B cell (primary cell): ENCODE results near the gene DCST2. TPM values are rescaled to one million over a fixed set of nuclear protein-coding genes. Genes with fewer than 3 reads are reported as not detected.
"Not testable (repeated sequence)": the region's sequence is repeated elsewhere in the genome, so short reads cannot be mapped to it uniquely, and the experiment has no call there.

Source experiments
- ATAC-seq: fragments of 200-7000 bp; cut with Tn5 transposase; one replicate; pipeline ENCODE4 v1.10.0; 2021; ENCODE audit warnings: low read depth, mild to moderate bottlenecking, moderate number of reproducible peaks, moderate library complexity
- CTCF ChIA-PET: fragments of 350-600 bp; sonication (Branson Sonifier 250); formaldehyde crosslinking; loops from one replicate; lab custom pipeline; 2021; ENCODE audit warnings: antibody characterized with exemption, inconsistent platforms; lab: Charles Lee
- POLR2A ChIA-PET: fragments of 350-600 bp; sonication (Branson Sonifier 250); formaldehyde crosslinking; loops from one replicate; lab custom pipeline; 2021; ENCODE audit warnings: antibody characterized with exemption; lab: Charles Lee
- DNase-seq: peaks from one replicate; pipeline ENCODE4 v3.0.0; 2013
- H2AFZ ChIP-seq: 2 replicates; pipeline ENCODE4 v1.6.1; 2012; ENCODE audit warnings: mild to moderate bottlenecking, low read depth, low read length; ENCODE audit not compliant: insufficient read depth, poor library complexity, severe bottlenecking
- H3K27ac ChIP-seq, 2 donors: 1 replicate in 1 of 2; 2 replicates in 1 of 2; pipeline ENCODE4 v1.5.1; 2012 to 2013; ENCODE audit warnings: low read length in 2 of 2, mild to moderate bottlenecking in 2 of 2, moderate library complexity in 1 of 2
- H3K27me3 ChIP-seq, 4 experiments: fragments of 200-600 bp in 1 of 4; sonication (generic) in 1 of 4; replicated peaks in 1 of 4; 1 replicate in 2 of 4; 2 replicates in 2 of 4; pipeline versions ENCODE4 v1.6.1 to v1.7.0; 2013 to 2016; ENCODE audit warnings: low read length in 3 of 4, mild to moderate bottlenecking in 2 of 4, mixed read lengths in 1 of 4, moderate library complexity in 1 of 4; ENCODE audit not compliant: insufficient read depth in 4 of 4, control insufficient read depth in 3 of 4; ENCODE audit errors: control extremely low read depth in 1 of 4
- H3K36me3 ChIP-seq, 2 experiments: replicated peaks in 1 of 2; 1 replicate in 1 of 2; 2 replicates in 1 of 2; pipeline versions ENCODE4 v1.6.1 to v1.7.1; 2013; ENCODE audit warnings: low read length in 1 of 2; ENCODE audit not compliant: insufficient read depth in 2 of 2, control insufficient read depth in 1 of 2; ENCODE audit errors: control extremely low read depth in 1 of 2, extremely low read depth in 1 of 2
- H3K4me1 ChIP-seq, 2 donors: fragments of 200-600 bp in 1 of 2; sonication (generic) in 1 of 2; 1 replicate in 1 of 2; 2 replicates in 1 of 2; pipeline versions ENCODE4 v1.5.1 to v1.6.1; 2013 to 2017; ENCODE audit warnings: low read length in 2 of 2; ENCODE audit not compliant: control insufficient read depth in 2 of 2, insufficient read depth in 2 of 2
- H3K4me2 ChIP-seq: replicated peaks from 2 replicates; pipeline ENCODE3; 2012; ENCODE audit warnings: mild to moderate bottlenecking, low read depth, low read length; ENCODE audit not compliant: poor library complexity, severe bottlenecking
- H3K4me3 ChIP-seq, 5 experiments: fragments of 200-600 bp in 1 of 5; sonication (generic) in 1 of 5; 1 replicate in 3 of 5; 2 replicates in 2 of 5; pipeline versions ENCODE4 v1.5.1 to v1.7.0; 2011 to 2016; ENCODE audit warnings: low read length in 4 of 5, mild to moderate bottlenecking in 4 of 5, low read depth in 2 of 5, control low read depth in 1 of 5, moderate library complexity in 1 of 5; ENCODE audit not compliant: insufficient read depth in 1 of 5; ENCODE audit errors: control extremely low read depth in 1 of 5, extremely low read depth in 1 of 5
- H3K79me2 ChIP-seq: fragments of 200-600 bp; sonication (generic); one replicate; pipeline ENCODE4 v1.6.0; 2016; ENCODE audit warnings: low read length; ENCODE audit not compliant: control insufficient read depth, insufficient read depth
- H3K9ac ChIP-seq: fragments of 200-600 bp; sonication (generic); 2 replicates; pipeline ENCODE4 v1.6.1; 2017; ENCODE audit warnings: mild to moderate bottlenecking, low read length, moderate library complexity
- H3K9me3 ChIP-seq, 3 donors: one replicate each; pipeline versions ENCODE4 v1.6.1 to v1.7.1; 2013; ENCODE audit warnings: low read length in 2 of 3; ENCODE audit not compliant: control insufficient read depth in 2 of 3, insufficient read depth in 1 of 3; ENCODE audit errors: control extremely low read depth in 1 of 3
- H4K20me1 ChIP-seq: 2 replicates; pipeline ENCODE4 v1.6.0; 2012; ENCODE audit warnings: mild to moderate bottlenecking, low read length; ENCODE audit not compliant: insufficient read depth, control insufficient read depth, poor library complexity, severe bottlenecking
- H3K27ac Mint-ChIP-seq: one replicate; pipeline ENCODE4 v1.8.0; 2021; ENCODE audit warnings: mixed read lengths
- H3K27me3 Mint-ChIP-seq: one replicate; pipeline ENCODE4 v1.8.0; 2021; ENCODE audit warnings: mixed read lengths
- H3K4me1 Mint-ChIP-seq: one replicate; pipeline ENCODE4 v1.8.0; 2021; ENCODE audit warnings: mixed read lengths
- H3K4me3 Mint-ChIP-seq: one replicate; pipeline ENCODE4 v1.8.0; 2021; ENCODE audit warnings: mixed read lengths
- H3K9me3 Mint-ChIP-seq: one replicate; pipeline ENCODE4 v1.8.0; 2022; ENCODE audit warnings: mixed read lengths; ENCODE audit not compliant: insufficient read depth
- EZH2 ChIP-seq: IDR thresholded peaks from 2 replicates; pipeline ENCODE4 v1.6.1; 2012; ENCODE audit warnings: borderline replicate concordance, low read depth, mild to moderate bottlenecking, moderate library complexity, low read length; ENCODE audit not compliant: insufficient read depth, poor library complexity, severe bottlenecking
- WGBS: methylation state at CpG from one replicate; pipeline ENCODE4 v1.1.5; 2013; ENCODE audit warnings: missing lambda C conversion rate; ENCODE audit not compliant: insufficient coverage; 5-methylcytosine and 5-hydroxymethylcytosine counted together
- intact Hi-C: fragments of 100-400 bp; cut with micrococcal nuclease; formaldehyde crosslinking; loops from one replicate; pipeline ENCODE4 v1.10.0; 2022
- polyA plus RNA-seq: library from polyadenylated mRNA; depleted of rRNA; stranded (reverse); fragments of >200 nt; gene quantifications from 2 replicates; pipeline ENCODE4 v1.2.3, GENCODE V29; 2012
- total RNA-seq, 2 donors: library from RNA; stranded (reverse); fragments of 120-200 nt in 1 of 2; gene quantifications; 1 replicate in 1 of 2; 2 replicates in 1 of 2; pipeline versions ENCODE4 v1.2.3 to v1.2.4, GENCODE V29; 2013 to 2022
- TF ChIP-seq, protein P1 (sequence below): fragments of 200-600 bp; IDR thresholded peaks from one replicate; pipeline ENCODE4 v1.8.0; 2022; ENCODE audit warnings: antibody characterized with exemption, mild to moderate bottlenecking

The DCST2 gene
- total and polyA plus RNA-seq, 2 donors (not counting 1 experiment from before 2014, with no cell fraction given): 0.89 to 5.4 TPM

- no peaks in the 10 kb centered on the region for H3K27me3 Mint-ChIP-seq
- ATAC-seq (no peak), DNase-seq (no peak)
- 100% methylated on average over 1 of the region's 6 CpGs for WGBS
- no peaks in the 10 kb centered on the region for H3K27me3 ChIP-seq
- no peak overlapping the region for H3K4me3 Mint-ChIP-seq
- peaks cover 12% of the 10 kb centered on the region for H3K4me1 Mint-ChIP-seq
- H3K27ac Mint-ChIP-seq: no peak overlapping the region
- H3K9me3 Mint-ChIP-seq: no peaks in the 10 kb centered on the region
- H3K79me2 ChIP-seq: peaks cover 63% of the 10 kb centered on the region
- peak overlapping the region; percentile 91 for H2AFZ ChIP-seq
- CTCF ChIA-PET: interaction anchor here (0.8 to 9.8 kb wide), 7 partner anchors 8 to 191 kb away, joined by 3 to 72 read pairs (median 16); partner anchors contain the start of genes CKS1B, KRTCAP2, PBXIP1 and PYGO2
- no peak for TF ChIP-seq EZH2
- TF ChIP-seq, protein P1, sequence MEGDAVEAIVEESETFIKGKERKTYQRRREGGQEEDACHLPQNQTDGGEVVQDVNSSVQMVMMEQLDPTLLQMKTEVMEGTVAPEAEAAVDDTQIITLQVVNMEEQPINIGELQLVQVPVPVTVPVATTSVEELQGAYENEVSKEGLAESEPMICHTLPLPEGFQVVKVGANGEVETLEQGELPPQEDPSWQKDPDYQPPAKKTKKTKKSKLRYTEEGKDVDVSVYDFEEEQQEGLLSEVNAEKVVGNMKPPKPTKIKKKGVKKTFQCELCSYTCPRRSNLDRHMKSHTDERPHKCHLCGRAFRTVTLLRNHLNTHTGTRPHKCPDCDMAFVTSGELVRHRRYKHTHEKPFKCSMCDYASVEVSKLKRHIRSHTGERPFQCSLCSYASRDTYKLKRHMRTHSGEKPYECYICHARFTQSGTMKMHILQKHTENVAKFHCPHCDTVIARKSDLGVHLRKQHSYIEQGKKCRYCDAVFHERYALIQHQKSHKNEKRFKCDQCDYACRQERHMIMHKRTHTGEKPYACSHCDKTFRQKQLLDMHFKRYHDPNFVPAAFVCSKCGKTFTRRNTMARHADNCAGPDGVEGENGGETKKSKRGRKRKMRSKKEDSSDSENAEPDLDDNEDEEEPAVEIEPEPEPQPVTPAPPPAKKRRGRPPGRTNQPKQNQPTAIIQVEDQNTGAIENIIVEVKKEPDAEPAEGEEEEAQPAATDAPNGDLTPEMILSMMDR: no peak
- H4K20me1 ChIP-seq: peaks cover 12% of the 10 kb centered on the region
- intact Hi-C loops: loop anchor here (2.0 kb wide), 2 partner anchors 34 to 68 kb away; partner anchors contain the start of gene ADAM15
- peaks cover 5 to 10% of the 10 kb centered on the region in 2 experiments for H3K36me3 ChIP-seq
- no peaks in the 10 kb centered on the region for H3K9me3 ChIP-seq
- peak overlapping the region; percentile 87 for H3K9ac ChIP-seq
- POLR2A ChIA-PET: interaction anchor here (1.7 kb wide), 1 partner anchor 16 kb away, joined by 9 read pairs; no protein-coding TSS in a partner anchor
- peak overlapping the region in 4 of 5 experiments; percentile 55 to 85 (median 74) for H3K4me3 ChIP-seq
- H3K27ac ChIP-seq: peak overlapping the region; percentile 1 to 63
- peaks cover 13 to 19% of the 10 kb centered on the region in 2 donors for H3K4me1 ChIP-seq
- H3K4me2 ChIP-seq: peak overlapping the region; percentile 87
Measured at GRCh38 chr1:154982341-154982740, 51.2 kb downstream of the DCST2 start.

DNA sequence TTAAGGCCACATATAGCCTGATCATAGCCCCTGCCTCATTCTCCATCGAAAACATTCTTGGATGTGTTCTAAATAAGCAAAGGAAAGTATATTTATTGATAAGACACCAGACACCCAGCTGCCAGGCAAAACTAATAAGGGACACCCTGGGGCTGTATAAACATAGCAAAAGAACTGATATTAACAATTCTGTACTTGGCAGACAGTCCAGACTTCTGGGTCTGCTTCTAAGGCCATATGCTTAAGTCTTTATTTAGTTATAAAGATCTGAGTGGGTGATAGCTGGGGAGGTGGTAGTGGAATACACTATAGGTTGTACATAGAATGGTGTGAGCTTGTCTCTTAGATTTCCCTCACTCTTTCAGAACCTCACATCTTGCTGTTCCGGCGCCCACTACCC lies 55.2 kb downstream of the DCST2 start:
- ChIA-PET POLR2A (interaction anchor here (1.1 kb wide), 1 partner anchor 39 kb away, joined by 3 read pairs; no protein-coding TSS in a partner anchor), CTCF (interaction anchor here (1.0 to 2.5 kb wide), 4 partner anchors 16 to 107 kb away, joined by 4 to 12 read pairs (median 6); partner anchors contain the start of gene LENEP)
- peaks cover 49% of the 10 kb centered on the region for H3K79me2 ChIP-seq
- no peak for ATAC-seq
- H3K9ac ChIP-seq: no peak overlapping the region
- H3K4me3 ChIP-seq: no peak overlapping the region
- TF ChIP-seq, protein P1: no peak
- no peak for TF ChIP-seq EZH2
- Mint-ChIP-seq H3K27me3 (no peaks in the 10 kb centered on the region), H3K4me3 (no peak overlapping the region), H3K27ac (no peak overlapping the region), H3K9me3 (no peaks in the 10 kb centered on the region), H3K4me1 (peaks cover 5% of the 10 kb centered on the region)
- peaks cover 14 to 23% of the 10 kb centered on the region in 2 donors for H3K4me1 ChIP-seq
- intact Hi-C loops: no loop called here
- no peak overlapping the region for H3K4me2 ChIP-seq
- no CpG with 5 or more reads among the region's 3 CpGs for WGBS
- no peak for DNase-seq
- no peaks in the 10 kb centered on the region for H3K9me3 ChIP-seq
- H4K20me1 ChIP-seq: peaks cover under 1% of the 10 kb centered on the region
- peaks cover 4 to 5% of the 10 kb centered on the region in 2 experiments for H3K36me3 ChIP-seq
- H3K27me3 ChIP-seq: no peaks in the 10 kb centered on the region
- H2AFZ ChIP-seq: no peak overlapping the region
- no peak overlapping the region for H3K27ac ChIP-seq

DNA sequence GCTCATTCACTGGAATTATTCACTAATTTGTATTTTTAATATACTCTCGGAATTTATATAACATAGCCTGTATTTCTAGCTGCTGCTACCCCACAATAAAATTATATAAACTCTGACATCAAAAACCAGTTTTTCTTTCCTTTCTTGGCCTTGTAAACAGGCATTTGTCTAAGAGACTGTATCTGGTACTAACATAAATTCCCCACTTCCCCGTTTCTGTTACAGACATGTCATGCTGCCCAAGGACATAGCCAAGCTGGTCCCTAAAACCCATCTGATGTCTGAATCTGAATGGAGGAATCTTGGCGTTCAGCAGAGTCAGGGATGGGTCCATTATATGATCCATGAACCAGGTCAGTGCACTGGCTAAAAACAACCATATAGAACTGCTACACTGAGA lies 55.8 kb downstream of the DCST2 start:
- H4K20me1 ChIP-seq, H3K9ac ChIP-seq, H3K4me2 ChIP-seq, H3K4me3 Mint-ChIP-seq, H3K9me3 ChIP-seq, ATAC-seq, DNase-seq, H3K4me1 Mint-ChIP-seq, H3K36me3 ChIP-seq, H2AFZ ChIP-seq, H3K4me3 ChIP-seq, H3K27me3 Mint-ChIP-seq, H3K27me3 ChIP-seq, H3K9me3 Mint-ChIP-seq, intact Hi-C loops: not testable (repeated sequence)
- Histone ChIP-seq H3K4me1 (peaks cover 18 to 29% of the 10 kb centered on the region in 2 donors), H3K27ac (peak overlapping the region in 1 of 2 donors; percentile 4), H3K79me2 (peaks cover 52% of the 10 kb centered on the region)
- peak overlapping the region; percentile 32 for H3K27ac Mint-ChIP-seq
- ChIA-PET CTCF (interaction anchor here (1.0 to 8.7 kb wide), 5 partner anchors 16 to 107 kb away, joined by 4 to 110 read pairs (median 7); partner anchors contain the start of gene LENEP), POLR2A (interaction anchor here (1.1 kb wide), 1 partner anchor 39 kb away, joined by 3 read pairs; no protein-coding TSS in a partner anchor)
- WGBS: no CpG with 5 or more reads among the region's 3 CpGs
